Panc1 (cell line): ENCODE results near the gene LMO3.

Source experiments
- POLR2AphosphoS5 ChIP-seq: IDR thresholded peaks from 2 replicates; pipeline ENCODE4 v1.6.1; 2012; ENCODE audit warnings: mild to moderate bottlenecking, low read depth, low read length, moderate library complexity
- REST ChIP-seq, 2 experiments: IDR thresholded peaks; 2 replicates each; pipeline ENCODE4 v1.6.1; 2011 to 2012; ENCODE audit warnings: low read depth in 2 of 2, control low read depth in 1 of 2, low read length in 1 of 2, mild to moderate bottlenecking in 1 of 2, moderate library complexity in 1 of 2; ENCODE audit not compliant: insufficient read depth in 1 of 2
- SIN3A ChIP-seq: IDR thresholded peaks from 2 replicates; pipeline ENCODE4 v1.6.1; 2012; ENCODE audit warnings: low read depth, mild to moderate bottlenecking, low read length, moderate library complexity, borderline replicate concordance; ENCODE audit not compliant: insufficient read depth
- TF ChIP-seq, protein P1 (sequence below): fragments of 450-650 bp; IDR thresholded peaks from 2 replicates; pipeline ENCODE4 v1.5.1; 2017; ENCODE audit warnings: mild to moderate bottlenecking

GRCh38 chr12:16634786-16635185, 28.8 kb upstream of the LMO3 start:
- TF ChIP-seq, protein P1, sequence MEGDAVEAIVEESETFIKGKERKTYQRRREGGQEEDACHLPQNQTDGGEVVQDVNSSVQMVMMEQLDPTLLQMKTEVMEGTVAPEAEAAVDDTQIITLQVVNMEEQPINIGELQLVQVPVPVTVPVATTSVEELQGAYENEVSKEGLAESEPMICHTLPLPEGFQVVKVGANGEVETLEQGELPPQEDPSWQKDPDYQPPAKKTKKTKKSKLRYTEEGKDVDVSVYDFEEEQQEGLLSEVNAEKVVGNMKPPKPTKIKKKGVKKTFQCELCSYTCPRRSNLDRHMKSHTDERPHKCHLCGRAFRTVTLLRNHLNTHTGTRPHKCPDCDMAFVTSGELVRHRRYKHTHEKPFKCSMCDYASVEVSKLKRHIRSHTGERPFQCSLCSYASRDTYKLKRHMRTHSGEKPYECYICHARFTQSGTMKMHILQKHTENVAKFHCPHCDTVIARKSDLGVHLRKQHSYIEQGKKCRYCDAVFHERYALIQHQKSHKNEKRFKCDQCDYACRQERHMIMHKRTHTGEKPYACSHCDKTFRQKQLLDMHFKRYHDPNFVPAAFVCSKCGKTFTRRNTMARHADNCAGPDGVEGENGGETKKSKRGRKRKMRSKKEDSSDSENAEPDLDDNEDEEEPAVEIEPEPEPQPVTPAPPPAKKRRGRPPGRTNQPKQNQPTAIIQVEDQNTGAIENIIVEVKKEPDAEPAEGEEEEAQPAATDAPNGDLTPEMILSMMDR, result no peak
- no peak for TF ChIP-seq REST (IDR thresholded peaks at IDR 0.05; ENCODE audit: insufficient read depth in 1 of 2, low read depth in 2 of 2, low read length in 1 of 2)
- no peak for TF ChIP-seq SIN3A
- no peak for TF ChIP-seq POLR2AphosphoS5
